GM13976 (cell line): ENCODE data around the gene MPPED2.

Experiments
- DNase-seq: peaks from one replicate; pipeline ENCODE4 v3.0.0; 2012; ENCODE audit warnings: low spot score
- in situ Hi-C: fragments of 300-500 bp; cut with MboI; formaldehyde crosslinking; loops from one replicate; pipeline ENCODE4 v1.12.0; 2022; ENCODE audit warnings: low sequenced_read_pairs, mixed read lengths, inconsistent platforms; ENCODE audit not compliant: unreplicated experiment
- TF ChIP-seq, protein P1 (sequence below): IDR thresholded peaks from 2 replicates; pipeline ENCODE4 v1.5.1; 2012; ENCODE audit warnings: borderline replicate concordance, mild to moderate bottlenecking; ENCODE audit not compliant: insufficient read depth; ENCODE audit errors: extremely low read depth, missing control alignments, control extremely low read depth

The MPPED2 gene

DNA sequence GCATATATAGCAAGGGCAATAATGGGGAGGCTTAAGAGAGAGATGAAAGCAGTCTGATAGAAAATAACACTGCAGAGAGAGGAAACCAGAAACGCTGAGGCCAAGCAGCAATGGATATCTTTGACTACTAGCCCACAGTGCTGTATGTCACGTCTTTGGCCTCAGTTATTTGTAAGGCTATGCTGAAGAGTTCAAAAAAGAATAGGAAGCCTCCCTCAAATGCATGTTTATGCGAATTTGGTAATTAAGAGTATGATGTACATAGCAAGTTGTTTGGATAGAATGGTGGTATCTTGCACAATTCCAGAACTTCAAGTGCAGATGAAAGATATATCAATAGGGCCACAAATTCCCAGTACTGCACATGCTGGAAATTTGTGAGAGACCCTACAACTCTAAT is 89.2 kb downstream of the MPPED2 start:
- TF ChIP-seq, protein P1, sequence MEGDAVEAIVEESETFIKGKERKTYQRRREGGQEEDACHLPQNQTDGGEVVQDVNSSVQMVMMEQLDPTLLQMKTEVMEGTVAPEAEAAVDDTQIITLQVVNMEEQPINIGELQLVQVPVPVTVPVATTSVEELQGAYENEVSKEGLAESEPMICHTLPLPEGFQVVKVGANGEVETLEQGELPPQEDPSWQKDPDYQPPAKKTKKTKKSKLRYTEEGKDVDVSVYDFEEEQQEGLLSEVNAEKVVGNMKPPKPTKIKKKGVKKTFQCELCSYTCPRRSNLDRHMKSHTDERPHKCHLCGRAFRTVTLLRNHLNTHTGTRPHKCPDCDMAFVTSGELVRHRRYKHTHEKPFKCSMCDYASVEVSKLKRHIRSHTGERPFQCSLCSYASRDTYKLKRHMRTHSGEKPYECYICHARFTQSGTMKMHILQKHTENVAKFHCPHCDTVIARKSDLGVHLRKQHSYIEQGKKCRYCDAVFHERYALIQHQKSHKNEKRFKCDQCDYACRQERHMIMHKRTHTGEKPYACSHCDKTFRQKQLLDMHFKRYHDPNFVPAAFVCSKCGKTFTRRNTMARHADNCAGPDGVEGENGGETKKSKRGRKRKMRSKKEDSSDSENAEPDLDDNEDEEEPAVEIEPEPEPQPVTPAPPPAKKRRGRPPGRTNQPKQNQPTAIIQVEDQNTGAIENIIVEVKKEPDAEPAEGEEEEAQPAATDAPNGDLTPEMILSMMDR: no peak
- in situ Hi-C loops: no loop called here

DNA sequence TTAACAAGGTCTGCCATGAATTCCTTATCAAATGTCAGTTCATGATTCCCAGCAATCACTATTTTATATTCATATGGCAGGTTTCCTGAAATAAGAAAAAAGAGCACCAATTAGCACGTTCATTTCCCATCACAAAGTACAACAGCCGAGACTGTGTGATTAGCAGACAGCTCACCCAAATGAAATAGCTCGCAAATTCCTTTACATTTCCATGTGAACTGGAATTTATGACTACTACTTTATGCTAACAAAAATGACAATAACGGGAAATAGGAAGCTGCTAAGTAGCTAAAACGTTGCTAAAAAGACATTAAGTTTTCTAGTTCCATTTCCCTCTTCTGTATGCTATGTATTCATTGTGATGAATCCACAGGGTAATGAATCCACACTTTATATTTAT is 90.7 kb downstream of the MPPED2 start:
- TF ChIP-seq, protein P1: no peak
- no peak for DNase-seq
- in situ Hi-C loops: no loop called here

More for the DNA sequence above, 89.2 kb downstream of the MPPED2 start:
- DNase-seq: no peak

DNA sequence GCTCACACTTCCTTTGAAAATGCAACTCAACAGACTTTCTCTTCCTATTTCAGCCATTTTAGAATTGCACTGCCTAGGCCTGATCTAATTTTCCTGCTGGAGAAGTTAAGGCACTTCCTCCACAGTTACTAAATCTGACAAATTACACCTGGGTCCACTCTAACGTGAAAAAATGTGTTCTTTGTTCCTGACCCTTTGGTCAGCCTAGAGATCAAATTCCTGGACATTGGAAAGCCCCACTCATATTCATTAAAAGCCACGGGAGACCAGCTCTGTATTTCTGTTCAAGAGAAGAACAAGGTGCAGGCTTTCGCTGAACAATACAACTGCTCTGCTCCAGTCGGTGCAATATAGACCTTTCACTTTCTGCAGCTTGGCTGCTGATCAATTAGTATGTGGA is 96.6 kb downstream of the MPPED2 start:
- DNase-seq: no peak
- TF ChIP-seq, protein P1: no peak
- in situ Hi-C loops: no loop called here

DNA sequence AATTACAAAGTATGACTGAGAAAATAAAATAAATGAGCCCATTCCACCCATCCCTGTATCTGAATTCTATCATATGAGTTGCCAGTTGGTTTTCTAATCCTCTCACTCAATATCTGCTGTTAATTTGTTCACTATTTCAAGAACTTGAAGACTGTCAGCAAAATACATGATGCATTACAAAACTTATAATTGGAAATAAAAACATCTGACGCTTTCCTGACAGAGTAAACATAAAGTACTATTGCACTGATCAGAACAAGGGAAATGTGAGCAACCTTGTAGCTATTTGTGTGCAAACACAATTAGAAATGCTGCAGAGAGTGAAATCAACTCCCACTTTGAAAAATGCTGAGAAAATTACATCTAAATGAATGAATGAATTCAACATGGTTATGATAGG is 97.1 kb downstream of the MPPED2 start:
- DNase-seq: no peak
- TF ChIP-seq, protein P1: no peak
- in situ Hi-C loops: no loop called here

DNA sequence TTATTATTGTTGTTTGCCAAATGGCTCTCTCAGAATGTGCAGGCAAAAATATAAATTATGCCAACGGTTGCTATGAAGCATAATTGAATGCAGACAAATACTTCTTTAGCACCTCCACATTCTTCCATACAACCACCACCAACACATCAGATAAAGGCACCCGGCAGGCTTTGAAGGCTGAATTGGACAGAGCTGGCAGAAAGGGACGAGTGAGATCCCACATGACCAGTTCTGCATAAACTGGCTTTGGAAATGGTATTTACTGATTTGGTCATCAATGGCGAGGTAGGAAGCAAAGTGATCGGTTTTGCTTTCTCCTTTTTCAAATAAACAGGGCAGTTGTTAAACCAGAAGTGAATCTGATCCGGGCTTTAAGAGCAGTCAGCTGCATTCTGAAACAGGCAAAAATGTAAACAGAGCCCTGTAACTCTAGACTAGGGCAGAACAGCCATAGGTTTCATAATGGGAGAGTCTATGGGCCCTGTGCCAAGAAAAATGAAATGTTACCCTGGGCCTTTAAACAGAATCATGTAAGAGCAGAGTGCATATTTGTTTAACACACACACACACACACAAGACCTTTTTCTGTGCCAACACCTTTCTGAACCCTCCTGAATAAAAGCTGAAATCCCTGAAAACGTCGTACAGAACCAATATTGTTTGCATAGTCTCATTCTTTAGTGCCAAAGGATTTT is 97.7 kb downstream of the MPPED2 start:
- TF ChIP-seq, protein P1: no peak
- in situ Hi-C loops: no loop called here
- no peak for DNase-seq

DNA sequence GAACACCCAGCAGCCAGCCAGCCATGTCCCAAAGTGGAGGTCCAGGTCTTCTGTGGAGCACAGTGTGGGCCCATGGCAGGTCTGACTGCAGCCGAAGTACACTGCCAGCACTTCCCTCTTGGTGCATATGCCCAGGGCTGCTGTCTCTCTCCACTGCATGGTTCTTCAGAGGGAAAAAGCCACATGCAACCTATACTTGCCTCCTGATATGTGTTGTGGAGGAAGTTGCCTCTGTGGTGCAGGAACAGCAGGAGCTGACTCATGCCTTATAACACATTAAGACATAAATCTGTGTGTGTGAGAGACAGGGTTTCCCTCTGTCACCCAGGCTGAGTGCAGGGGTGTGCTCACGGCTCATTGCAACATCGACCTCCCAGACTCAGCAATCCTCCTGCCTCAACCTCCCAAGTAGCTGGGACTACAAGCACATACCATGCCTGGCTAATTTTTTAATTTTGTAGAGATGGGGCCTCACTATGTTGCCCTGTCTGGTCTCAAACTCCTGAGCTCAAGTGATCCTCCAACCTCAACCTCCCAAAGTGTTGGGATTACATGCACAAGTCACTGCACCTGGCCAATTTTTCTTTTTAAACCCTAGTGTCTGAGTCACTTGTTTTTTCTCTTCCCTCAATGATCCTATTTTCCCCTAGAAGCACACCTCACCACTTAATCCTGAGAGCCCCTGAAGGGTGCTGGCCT is 98.8 kb downstream of the MPPED2 start:
- no peak for DNase-seq
- TF ChIP-seq, protein P1: no peak
- in situ Hi-C loops: no loop called here

DNA sequence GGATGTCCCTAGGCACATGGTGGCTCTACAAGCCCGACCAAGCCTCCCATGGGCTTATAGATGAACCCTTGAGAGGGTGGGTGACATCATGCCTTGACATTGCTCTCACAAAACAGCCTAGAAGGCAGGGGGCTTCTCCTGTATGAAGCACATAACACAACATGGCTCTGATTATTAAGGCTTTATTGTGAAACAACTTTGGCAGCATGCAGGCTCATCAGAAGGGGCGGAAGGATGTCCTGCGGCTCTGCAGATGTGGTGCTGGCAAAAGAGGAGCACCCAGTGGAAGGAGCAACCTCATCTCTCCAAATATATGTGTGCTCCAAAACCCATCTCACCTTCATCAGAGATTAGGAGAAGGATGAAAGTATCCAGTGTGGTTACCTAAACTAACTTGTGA is 100.4 kb downstream of the MPPED2 start:
- TF ChIP-seq, protein P1: no peak
- DNase-seq: no peak
- in situ Hi-C loops: no loop called here
